GM18909 (cell line): ENCODE measurements around the gene MASP1.
"Not testable (repeated sequence)": the region's sequence is repeated elsewhere in the genome, so short reads cannot be mapped to it uniquely, and the experiment has no call there.

Experiments used
- ATAC-seq: cut with Tn5 transposase; IDR thresholded peaks from one replicate; pipeline ENCODE4 v1.9.1; 2021; ENCODE audit warnings: mild to moderate bottlenecking; ENCODE audit not compliant: unreplicated experiment, poor library complexity

MASP1 gene

DNA sequence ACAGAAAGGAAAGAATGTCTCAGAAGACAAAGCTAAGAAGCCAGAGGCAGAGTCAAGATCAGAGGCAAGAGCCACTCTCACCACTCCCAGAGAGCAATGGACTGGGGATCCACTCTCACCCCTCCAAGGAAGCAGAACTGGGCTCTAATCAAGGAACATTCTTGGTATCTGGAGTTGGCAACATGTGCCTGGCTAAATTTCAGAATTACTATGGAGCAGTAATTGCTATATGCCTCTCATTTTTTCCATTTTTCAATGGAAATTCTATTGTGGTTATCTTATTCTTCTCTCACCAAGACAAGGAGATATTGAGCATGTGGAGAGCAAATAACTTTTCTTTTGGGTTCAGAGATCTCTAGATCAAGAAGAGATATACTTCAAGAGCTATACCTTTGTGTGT, 22.1 kb downstream of the MASP1 start:
- ATAC-seq: no peak

DNA sequence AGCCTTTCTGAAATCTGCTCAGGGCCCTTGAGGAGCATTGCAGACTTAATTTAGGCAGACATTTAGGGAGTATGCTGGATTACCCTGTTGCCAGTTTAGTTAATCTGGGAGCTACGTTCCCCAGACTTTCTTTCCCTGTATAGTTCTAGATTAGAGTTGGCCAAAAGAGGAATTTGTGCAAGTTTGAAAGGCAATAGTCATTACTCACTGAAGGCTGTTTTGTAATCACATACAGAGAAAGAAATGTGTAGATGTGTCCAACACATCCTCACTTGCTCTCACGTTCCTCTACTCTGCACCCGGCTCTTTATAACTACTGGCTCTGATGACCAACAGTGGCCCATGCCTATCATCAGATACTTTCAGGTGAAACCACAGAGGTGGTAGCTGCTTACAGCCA, 24.2 kb downstream of the MASP1 start:
- no peak for ATAC-seq

DNA sequence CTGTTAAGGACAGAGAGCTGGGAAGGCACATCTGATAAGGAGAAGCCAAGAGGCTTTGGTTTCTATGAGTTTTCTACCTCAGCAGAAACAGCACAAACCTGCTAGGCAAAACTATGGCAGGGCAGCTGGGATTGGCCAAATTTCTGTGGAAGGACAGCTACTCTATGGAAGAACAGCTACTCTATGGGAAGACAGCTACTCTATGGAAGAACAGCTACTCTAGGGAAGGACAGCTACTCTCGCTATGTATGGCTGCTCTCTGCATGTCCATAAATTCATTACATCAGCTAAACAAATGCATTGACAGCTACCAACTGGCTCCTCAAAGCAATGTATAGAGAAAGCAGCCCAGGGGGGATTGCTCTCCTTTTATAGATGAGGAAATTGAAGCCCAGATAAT, 24.8 kb downstream of the MASP1 start:
- no peak for ATAC-seq

DNA sequence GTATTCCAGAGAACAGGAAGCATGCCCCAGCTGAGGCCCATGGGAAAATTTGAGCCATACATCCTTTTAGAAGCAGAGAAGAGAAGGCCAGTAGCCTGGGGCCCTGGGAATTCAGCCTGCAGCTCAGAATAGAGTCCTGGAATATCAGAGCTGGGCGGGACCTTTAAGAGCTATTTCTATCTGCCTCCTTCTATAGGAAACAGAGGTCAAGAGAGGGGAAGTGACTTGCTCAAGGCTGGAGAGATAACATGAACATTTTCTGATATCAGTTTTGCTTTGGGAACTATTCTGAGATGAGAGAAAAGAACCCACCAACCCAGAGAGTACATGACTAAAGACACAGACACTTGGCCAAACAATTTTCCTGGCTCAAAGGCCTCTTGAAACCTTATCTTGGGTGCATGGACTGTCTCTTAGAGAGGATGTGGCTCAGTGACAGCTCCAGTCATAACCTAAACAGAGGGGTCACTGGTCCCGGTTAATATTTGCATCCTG, 26.0 kb downstream of the MASP1 start:
- no peak for ATAC-seq

DNA sequence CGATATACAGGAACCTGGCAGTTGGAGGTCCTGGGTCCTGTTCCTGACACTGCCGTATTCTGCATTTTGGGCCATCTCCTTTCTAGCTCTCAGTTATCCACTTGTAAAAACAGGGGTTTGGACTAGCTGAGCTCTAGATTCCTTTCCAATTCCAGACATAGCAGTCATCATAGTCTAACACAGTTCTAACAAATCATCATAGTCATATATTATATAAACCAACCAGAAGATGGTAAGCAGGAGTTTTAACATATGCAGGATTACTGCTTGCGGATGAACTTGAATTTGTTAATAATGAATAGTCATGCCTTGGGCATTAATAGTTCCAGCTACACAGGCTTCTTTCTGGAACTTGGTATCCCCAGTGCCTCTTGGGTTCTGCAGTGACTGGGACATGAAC, 26.6 kb downstream of the MASP1 start:
- ATAC-seq: no peak

DNA sequence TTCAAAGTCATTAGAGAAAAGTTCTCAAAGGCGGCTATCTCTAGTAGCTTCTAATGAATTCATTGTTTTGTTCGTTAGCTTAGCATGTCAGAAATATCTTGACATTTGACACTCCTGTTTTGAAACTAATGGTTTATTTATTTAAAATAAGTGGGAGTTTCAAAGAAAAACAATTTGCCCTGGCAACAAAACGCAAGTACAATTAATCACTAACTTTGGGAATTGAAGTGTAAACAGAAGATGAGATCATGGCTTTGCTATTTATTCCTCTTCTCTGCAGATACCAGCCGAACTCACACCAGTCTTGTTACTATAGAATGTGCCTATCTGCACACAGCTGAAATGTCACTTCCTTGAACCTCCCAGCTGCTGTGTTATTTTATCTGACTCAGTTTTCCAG, 27.5 kb downstream of the MASP1 start:
- no peak for ATAC-seq

DNA sequence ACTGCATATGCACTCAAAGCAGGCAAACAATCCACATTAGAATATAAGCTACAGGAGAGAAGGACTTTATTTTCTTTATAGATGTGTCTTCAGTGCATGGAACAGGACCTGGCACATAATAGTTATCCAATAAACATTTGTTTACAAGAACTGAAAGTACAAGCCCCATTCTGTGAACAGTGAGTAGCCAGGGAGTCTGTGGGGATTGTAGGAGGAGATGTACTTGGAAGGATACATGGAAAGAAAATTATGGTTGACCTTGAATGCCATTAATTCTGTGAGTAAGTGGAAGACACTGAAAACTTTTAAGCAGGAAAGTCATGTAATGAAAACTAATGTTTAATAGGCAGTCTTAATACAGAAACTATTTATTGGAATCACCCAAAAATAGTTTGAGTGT, 28.3 kb downstream of the MASP1 start:
- ATAC-seq: no peak

DNA sequence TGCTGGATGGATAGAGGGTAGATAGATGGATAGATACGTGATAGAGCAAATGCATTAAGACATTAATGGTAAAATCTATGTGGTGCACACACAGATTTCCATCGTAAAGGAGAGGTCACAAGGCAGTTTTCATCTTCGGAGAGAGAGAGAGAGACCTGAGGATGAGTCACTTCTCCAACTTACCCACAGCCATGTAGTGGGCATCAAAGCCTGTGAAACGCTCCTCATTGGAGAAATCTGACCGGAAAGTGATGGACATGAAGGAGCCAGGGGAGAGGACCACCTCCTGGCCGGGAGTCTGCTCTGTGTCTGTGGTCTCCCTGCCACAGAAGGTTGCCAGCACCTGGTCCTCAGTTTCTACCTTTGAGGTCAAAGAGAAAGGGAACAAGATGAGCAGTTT, 29.2 kb downstream of the MASP1 start:
- no peak for ATAC-seq

DNA sequence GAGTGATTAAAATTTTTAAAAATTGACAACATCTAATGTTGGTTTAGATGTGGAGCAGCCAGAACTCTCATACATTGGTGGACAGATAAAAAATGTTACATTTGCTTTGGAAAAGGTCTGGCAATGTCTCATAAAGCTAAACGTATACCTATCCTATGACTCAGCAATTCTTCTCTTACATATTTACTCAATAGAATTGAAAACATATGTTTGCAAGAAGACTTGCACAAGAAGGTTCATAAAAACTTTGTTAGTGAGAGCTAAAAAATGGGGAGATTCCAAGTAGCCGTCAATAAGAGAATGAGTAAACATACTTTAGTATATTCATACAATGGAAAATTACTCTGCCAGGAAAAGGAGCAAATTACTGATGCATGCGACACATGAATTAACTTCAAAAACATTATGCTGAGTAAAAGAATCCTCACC, 30.0 kb downstream of the MASP1 start:
- no peak for ATAC-seq

DNA sequence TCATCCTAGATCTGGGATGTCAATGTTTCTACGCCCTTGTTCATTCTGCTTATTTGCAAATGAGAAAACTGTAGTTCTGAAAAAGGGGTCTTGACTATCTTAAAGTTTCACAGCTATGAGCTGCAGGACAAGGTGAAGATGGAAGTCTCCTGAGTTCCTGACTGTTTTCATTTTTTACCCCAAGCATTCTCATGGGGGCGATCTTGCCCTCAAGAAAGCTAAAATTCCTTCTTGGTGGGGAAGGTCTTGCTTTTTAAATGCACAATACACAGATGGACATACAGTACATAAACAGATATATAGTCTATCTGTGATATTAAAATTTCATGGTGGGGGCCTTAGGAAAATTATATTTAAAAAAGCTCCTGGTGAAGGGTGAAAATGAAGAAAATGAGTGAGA, 32.4 kb downstream of the MASP1 start:
- no peak for ATAC-seq

DNA sequence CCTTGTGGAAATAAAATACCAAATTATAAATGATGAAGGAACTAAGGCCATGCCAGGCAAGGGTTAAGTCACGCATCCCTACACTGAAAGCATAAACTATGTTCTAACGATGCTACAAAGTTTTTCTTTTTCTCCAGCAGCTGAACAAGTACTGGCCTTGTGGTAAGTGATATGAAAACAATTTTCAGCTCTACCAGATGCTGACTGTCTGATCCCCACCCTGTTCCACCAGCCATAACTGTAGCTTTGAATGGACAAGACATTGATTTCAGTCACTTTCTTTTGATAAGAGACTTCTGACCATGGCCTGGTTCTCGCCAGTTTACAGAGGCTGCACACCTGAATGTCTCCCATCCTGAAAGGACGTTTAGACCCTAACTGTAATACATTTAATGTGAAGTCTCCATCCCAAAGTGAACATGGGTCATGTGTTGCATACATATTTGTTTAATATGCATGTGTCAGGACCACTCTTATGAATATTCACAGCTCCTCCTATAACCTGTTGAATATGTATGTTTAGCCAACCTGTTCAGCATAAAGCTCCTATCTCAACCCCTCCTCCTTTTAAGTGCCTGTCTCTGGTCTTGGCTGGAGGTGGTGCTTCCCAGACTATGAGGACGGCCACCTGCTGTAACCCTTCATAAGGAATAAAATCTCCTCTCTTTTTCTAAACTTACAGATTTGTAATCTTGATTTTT, 33.4 kb downstream of the MASP1 start:
- no peak for ATAC-seq

DNA sequence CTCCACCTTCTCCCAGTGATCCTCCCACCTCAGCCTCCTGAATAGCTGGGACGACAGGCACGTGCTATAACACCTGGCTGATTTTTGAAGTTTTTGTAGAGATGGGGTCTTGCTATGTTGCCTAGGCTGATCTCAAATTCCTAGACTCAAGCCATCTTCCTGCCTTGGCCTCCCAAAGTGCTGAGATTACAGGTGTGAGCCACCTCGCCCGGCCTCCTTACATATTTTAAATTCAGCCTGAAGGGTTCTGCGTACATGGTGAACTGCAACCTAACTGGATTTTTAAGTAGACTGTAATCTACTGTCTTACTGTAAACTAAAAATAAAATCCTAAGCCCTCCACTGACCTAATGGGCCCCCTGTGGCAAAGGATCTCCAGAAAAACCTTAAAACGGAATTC, 34.1 kb downstream of the MASP1 start:
- no peak for ATAC-seq

DNA sequence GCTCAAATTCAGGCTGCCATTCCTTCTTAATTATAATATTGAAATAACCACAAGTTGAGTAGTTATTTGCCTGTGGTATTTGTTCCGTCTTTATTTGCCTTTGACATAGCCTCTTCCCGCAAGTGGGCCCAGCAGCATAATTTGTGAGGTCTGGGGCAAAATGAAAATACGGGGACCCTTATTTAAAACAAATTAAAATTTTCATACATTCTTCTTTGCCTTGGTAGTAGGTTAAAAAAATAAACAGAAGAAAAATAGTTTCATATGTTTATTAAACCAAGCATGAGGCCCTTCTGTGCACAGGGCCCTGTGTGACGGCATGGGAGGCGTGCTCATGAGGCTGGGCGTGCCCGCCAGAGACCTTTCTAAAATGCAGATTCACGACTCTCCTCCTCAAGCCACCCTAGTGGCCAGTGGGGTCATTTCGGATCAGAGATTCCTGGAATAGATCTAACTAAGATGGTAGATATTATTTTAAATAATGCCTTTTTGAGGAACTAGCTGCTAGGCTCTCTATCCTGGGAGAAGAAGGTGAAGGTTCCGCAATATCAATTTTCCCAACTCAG, 35.4 kb downstream of the MASP1 start:
- ATAC-seq: no peak

DNA sequence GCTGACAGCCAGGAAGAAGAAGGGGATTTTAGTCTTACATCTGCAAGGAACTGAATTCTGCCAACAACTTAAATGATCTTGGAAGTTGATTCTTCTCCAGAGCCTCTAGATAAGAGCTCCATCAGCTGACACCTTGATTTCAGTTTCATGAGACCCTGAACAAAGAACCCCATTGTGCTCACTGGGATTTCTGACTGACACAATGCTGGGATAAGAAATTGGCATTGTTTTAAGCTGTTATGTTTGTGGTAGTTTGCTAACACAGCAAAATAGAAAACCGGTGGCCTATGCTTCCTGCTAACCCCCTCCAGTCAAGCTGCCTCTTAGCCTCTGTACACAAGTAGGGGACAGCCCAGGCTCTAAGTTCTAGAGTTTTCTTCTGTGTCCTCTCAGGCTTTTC, 36.2 kb downstream of the MASP1 start:
- no peak for ATAC-seq

DNA sequence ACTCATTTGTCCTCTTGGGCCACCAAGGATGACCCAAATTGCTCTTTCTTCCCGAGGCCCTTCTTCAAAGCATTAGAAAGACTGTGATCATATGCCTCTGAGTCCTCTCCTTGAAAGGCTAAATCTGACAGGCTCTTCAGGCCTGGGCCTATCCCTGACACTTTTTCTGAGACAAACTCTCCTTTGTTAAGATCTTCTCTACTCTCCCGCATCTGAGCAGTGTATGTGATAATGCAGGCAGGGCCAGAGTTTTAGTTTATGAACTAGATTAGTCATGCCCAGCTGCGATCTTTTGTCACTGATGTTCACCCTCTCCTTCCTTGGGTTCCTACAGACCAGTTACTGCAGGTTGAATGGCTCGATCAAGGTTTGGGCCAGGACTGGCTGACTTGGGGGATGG, 39.2 kb downstream of the MASP1 start:
- no peak for ATAC-seq

DNA sequence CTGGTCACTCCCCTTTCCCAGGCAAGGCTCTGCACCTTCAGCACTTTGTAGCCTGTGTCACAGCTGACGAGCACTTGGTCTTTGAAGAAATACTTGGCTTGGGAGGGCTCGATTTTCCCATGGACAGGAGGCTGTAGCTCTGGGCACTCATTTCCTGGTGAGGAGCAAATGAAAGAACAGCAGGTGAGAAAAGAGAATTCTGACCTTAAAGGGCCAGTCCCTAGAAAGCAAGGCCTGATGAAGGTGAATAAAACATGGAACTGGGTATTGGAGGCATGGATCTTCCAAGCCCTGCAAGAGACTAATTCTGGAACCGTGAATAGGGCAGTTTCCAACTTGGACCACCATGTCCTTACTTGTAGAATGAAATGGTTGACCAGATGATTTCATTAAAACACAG, 39.9 kb downstream of the MASP1 start:
- ATAC-seq: no peak

DNA sequence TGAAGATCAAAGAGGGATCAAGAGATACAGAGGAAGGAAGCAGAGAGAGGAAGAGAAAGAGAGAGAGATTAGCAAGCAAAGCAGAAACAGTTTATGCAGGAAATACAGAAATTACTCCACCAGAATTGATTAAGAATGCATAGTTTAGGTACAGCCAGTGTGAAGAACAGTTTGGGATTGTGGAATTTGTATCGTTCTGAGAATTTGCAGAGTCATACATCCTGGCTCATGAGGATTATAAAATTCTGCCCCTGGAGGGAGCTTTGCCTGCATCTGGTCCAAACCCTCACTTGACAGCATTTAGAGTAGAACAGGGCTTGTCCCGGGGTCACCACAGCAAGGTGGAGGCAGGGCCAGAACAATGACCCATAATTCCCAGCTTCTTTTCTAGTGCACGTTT, 44.1 kb downstream of the MASP1 start:
- ATAC-seq: no peak

DNA sequence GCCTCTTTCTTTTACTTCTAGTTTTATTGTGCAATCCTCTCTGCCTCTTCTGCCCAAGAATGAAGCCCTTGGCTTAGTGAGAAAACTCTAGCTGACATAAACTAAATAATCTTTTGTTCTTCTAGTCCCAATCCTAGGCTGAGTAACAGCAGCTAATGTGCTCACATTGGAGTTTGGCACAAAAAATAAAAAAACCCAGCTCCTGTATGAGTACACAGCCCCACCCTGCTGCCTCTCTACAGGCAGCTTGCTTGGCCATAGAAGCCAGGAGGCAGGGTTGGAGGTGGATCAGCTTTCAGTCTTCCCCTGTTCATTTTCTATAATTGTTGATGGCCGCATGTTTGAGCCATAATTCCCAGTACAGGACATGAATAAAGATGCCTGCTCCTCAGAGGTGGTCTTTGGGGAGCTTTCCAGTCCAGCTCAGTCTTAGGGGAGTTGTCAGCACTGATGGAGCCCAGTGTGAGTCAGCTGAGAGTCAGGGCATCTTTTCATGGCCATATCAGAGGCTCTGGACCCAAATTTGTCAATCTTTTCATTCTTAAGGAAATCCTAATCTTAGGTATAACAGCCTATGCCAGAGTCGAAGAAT, 47.5 kb downstream of the MASP1 start:
- ATAC-seq: no peak

DNA sequence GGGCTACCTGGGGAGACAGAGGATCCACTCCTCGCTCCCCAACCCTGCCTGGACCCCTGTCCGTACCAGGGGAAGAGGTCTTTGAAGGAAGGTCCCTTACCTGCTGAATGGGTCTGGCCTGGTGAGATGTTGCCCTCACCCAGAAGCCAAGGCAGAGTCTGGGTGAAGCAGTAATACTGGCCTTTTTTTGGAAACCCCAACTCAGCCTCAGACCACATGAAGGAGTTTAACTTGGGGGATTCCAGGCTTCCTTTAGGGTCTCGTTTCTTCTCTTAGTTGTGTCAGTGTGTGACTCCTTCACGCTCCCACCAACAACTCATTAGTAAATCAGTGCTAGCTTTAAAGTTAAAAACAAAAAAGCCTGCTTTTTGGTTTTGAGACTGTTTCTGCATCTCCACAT, 48.6 kb downstream of the MASP1 start:
- ATAC-seq: no peak

DNA sequence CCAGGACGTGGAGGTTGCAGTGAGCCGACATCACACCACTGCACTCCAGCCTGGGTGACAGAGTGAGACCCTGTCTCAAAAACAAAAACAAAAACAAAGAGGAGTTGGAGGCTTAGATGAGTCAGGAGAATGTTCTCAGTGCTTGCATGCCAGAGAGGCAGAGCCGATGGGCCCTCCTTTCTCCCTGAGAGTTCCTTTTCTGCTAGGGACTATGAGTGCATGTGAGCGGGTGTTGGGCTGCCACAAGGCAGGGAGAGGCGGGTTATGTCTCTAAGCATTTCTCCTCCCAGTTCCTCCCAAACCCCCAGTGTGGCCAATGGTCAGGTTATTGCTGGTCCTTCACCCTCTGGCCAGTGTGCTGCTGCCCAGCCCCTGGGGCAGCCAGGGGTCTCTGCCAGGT, 49.1 kb downstream of the MASP1 start:
- no peak for ATAC-seq

DNA sequence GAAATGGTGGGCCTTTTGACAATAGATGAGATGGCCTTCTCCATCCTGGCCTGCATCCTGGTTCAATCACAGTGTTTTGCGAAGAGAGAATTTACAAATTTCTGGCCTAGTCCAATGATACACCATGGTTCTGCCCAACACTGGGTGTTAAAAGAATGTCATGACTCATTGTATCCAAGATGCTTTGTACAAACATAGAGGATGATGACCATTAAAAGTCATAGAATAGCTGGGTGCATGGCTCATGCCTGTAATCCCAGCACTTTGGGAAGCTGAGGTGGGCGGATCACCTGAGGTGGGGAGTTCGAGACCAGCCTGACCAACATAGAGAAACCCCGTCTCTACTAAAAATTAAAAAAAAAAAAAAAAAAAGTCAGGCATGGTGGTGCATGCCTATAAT, 52.7 kb downstream of the MASP1 start:
- ATAC-seq: not testable (repeated sequence)

DNA sequence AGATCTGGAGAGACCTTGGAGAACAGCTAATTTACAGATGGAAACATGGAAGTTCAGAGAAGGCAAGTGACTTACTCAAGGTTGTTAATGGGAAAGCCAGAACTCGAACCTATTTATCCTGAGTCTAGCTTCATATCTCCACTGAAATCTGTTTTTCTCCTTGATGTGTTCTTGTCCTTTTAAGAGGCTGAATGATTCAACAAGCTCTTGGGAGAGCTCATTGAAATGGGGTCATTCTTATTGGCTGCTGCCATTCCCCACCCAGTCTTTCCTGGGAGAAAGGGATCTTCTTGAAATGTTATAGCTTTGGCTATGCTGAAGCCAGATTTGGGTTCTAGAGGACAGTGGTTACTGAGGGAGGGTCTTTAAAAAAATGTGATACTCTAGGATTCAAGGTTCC, 53.3 kb downstream of the MASP1 start:
- no peak for ATAC-seq
